ENCODE results near the gene PITPNC1.
"Not testable (repeated sequence)": the region's sequence is repeated elsewhere in the genome, so short reads cannot be mapped to it uniquely, and the experiment has no call there.

Gene PITPNC1

DNA sequence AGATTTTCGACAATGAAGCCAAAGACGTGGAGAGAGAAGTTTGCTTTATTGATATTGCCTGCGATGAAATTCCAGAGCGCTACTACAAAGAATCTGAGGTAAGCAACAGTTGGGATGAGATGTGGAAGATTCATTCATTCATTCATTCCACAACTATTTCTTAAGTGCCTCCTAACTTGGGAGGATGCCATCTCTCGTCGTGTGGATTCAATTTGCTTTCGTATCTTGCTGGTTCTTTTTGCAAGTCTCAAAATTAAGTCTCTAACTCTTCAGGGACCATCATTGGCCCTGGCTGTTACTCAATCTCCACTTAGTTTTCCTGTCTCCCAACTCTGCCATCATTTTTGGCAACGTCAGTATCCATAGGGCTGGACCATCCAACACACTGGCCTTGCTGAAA lies 255.1 kb downstream of the PITPNC1 start:
- H3K36me3 Mint-ChIP-seq = peaks cover 57% of the 10 kb centered on the region
- no peaks in the 10 kb centered on the region for H3K4me1 Mint-ChIP-seq
- ATAC-seq = no peak
- no peaks in the 10 kb centered on the region for H3K27me3 Mint-ChIP-seq
- H3K4me3 Mint-ChIP-seq = no peak overlapping the region
- peaks cover 5% of the 10 kb centered on the region for H3K9me3 Mint-ChIP-seq
- H3K27ac Mint-ChIP-seq = no peak overlapping the region

DNA sequence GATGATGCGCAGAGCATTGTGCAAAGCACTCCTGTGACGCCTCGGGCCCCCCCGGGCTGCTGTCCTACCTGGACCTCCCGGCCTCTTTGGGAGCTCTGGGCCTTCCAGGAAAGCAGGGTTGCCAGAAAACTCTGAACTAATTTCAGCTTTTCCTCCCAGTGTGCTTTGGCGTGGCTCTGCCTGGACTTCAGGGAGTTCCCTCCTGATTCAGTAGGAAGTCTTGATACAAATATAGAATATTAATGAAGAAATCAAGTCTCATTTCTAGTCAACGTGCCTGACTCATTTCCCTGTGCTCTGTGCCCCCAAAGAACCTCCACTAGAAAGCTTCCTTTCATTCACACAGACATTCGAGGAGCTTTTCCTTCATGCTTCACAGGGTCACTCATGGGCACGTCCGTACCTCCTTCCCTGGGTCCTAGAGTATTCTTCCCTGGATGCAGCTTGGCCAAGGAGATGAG lies 256.7 kb downstream of the PITPNC1 start:
- H3K27ac Mint-ChIP-seq = no peak overlapping the region
- H3K4me1 Mint-ChIP-seq = no peaks in the 10 kb centered on the region
- H3K4me3 Mint-ChIP-seq = no peak overlapping the region
- no peaks in the 10 kb centered on the region for H3K9me3 Mint-ChIP-seq
- no peaks in the 10 kb centered on the region for H3K27me3 Mint-ChIP-seq
- peaks cover 49% of the 10 kb centered on the region for H3K36me3 Mint-ChIP-seq
- ATAC-seq = no peak

DNA sequence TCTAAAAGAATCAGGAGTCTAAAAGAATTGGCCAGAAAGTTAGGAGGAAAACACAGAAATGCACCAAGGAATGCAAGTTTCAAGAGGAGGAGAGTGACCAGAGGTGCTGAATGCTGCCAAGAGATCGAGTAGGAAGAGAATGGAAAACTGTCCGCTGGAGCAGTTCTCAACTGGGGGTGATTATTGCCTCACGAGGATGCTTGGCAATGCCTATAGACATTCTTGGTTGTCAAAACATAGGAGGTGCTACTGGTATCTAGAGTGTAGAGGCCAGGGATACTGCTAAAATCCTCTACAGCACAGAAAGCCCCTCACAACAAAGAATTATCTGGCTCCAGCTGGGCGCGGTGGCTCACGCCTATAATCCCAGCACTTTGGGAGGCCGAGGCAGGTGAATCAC lies 258.6 kb downstream of the PITPNC1 start:
- H3K4me3 Mint-ChIP-seq = no peak overlapping the region
- no peak overlapping the region for H3K27ac Mint-ChIP-seq
- H3K36me3 Mint-ChIP-seq = peaks cover 46% of the 10 kb centered on the region
- no peaks in the 10 kb centered on the region for H3K9me3 Mint-ChIP-seq
- H3K4me1 Mint-ChIP-seq = no peaks in the 10 kb centered on the region
- no peaks in the 10 kb centered on the region for H3K27me3 Mint-ChIP-seq
- no peak for ATAC-seq

DNA sequence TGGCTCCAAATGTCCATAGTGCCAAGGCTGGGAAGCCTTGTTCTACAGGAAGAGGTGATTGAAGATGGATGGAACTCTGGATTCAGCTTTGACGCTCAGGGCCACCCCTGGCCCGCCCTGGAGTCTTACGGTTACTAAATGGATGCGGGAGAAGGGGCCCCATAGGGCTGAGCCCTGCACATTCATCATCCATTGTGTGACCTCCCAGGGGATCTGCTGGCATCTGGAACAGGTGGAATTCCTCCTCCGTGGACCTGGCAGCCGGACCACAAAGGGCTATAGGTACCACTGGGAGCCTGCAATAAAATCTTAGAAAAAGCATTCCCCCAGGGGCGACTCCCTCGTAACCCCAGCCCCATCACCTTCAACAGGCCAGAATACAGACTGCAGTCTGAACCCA lies 259.2 kb downstream of the PITPNC1 start:
- Mint-ChIP-seq H3K4me1 (no peaks in the 10 kb centered on the region), H3K4me3 (no peak overlapping the region), H3K27ac (no peak overlapping the region), H3K9me3 (no peaks in the 10 kb centered on the region), H3K27me3 (no peaks in the 10 kb centered on the region), H3K36me3 (peaks cover 46% of the 10 kb centered on the region)
- no peak for ATAC-seq

DNA sequence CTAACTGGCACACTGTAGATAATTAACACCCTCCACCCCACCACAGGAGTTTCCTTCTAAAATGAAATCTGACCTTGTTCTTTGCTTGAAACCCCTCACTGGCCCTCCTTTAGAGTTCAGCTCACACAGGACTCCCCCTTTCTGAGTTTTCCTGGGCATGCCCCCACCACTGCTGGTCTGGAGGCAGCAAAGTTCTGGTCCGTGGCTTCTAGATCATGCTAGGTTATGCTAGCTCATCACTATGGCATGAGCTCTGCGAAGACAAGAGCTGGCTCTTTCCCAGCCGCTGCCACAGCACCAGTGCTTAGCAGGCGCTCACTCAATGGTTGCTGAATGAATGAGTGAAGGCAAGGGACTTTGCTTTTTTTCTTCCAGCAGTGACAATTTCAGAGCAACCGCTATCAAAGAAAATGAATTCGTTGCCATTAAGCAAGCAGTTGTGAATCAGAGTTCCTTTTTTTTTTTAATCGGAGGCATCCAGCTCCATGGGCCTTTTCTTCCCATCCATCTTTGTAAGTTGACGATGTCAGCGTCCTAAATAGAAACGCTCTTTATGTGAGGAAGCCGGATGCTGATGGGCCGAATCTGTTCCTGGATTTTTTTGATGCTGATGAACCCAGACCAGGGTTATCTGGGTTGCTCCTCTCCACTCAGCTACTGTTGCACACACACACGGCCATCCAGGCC lies 259.9 kb downstream of the PITPNC1 start:
- H3K36me3 Mint-ChIP-seq = peaks cover 41% of the 10 kb centered on the region
- ATAC-seq = no peak
- H3K9me3 Mint-ChIP-seq = no peaks in the 10 kb centered on the region
- H3K27ac Mint-ChIP-seq = no peak overlapping the region
- no peaks in the 10 kb centered on the region for H3K4me1 Mint-ChIP-seq
- no peaks in the 10 kb centered on the region for H3K27me3 Mint-ChIP-seq
- no peak overlapping the region for H3K4me3 Mint-ChIP-seq

DNA sequence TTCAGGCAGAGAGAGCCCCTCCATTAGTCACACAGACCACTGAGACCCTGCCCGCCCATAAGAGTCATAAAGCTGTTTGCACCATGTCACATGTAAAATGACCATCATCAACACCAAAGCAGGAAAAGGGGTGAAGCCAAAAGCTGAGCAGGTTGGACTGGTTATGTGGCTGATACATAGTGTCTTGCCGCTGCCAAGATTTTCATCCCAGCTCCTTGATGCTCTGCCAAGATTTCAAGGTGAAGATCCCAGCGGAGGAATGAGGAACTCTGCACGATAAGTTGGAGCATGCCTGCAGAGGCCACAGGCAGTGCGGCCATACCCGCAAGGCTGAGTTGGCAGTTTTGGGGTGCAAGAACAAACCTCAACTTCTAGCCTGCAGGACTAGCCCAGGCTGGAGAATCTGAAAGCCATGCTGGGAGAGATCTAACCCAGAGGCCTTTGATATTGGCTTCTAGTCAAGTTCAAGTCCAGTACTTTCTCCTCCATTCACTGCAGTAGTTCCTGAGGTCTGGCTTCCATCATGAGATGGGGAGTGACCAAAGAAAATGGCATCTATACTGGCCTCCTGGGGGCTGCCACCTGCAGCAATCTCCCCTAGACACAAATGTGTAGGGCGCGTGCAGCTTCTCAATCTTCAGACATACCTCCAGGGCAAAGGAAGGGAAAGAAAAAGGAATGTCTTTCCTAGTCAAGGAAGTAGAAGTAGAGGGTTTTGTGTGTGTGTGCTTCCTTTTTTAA lies 261.0 kb downstream of the PITPNC1 start:
- no peak for ATAC-seq
- Mint-ChIP-seq H3K9me3 (no peaks in the 10 kb centered on the region), H3K4me1 (no peaks in the 10 kb centered on the region), H3K27me3 (no peaks in the 10 kb centered on the region), H3K36me3 (peaks cover 32% of the 10 kb centered on the region), H3K27ac (no peak overlapping the region), H3K4me3 (no peak overlapping the region)

DNA sequence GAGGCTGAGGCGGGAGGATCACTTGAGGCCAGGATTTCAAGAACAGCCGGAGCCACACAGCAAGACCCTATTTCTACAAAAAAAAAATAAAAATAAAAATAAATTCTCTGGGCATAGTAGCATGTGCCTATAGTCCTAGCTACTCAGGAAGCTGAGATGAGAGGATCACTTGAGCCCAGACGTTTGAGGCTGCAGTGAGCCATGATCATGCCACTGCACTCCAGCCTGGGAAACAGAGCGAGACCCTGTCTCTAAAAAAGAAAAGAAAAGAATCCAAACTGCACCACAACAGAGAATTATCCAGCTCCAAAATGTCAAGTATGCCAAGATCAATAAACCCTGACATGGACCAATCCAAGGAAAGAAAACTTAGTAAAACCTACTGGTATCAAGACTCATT lies 261.8 kb downstream of the PITPNC1 start:
- Mint-ChIP-seq H3K4me1 (no peaks in the 10 kb centered on the region), H3K27ac (no peak overlapping the region), H3K4me3 (no peak overlapping the region), H3K27me3 (no peaks in the 10 kb centered on the region), H3K36me3 (peaks cover 29% of the 10 kb centered on the region), H3K9me3 (no peaks in the 10 kb centered on the region)
- ATAC-seq = no peak

DNA sequence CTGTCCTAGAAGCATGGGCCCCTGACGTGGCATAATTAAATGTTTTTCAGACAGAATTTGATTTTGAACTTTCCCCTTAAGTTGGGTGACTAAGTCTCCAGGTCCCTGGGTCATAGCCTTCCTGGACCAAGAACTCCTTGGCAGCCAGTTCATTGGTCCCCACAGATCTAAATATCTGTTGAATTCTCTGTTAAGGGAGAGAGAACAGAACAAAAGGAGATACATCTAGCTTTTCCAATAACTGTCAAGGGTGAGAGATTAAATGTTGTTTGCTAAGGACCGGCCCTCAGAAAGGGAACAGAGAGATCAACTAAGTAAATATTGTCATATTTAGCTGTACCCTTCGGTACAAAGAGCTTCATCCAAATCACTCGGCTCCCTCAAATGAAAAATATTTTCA lies 262.5 kb downstream of the PITPNC1 start:
- Mint-ChIP-seq H3K9me3 (no peaks in the 10 kb centered on the region), H3K4me1 (no peaks in the 10 kb centered on the region), H3K27ac (no peak overlapping the region), H3K27me3 (no peaks in the 10 kb centered on the region), H3K36me3 (peaks cover 24% of the 10 kb centered on the region), H3K4me3 (no peak overlapping the region)
- ATAC-seq = no peak

DNA sequence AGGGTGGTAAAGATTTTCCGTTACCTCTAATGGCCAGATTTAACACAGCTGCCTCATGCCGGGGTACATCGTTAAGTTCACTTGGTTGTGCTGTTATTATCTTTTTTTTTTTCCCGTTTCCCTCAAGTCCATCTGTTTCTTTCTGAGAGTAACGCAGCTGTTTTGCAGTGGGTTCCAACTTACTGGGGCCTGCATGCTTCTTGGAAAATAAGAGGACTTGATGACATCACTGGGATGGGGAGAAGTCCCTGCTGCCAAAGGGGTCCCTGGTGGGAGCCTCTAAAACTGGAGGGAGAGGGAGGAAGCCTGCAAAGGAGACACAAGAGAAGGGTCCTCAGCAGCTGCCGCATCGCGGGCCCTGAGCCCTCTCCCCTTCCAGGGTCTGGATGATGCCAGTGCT lies 262.9 kb downstream of the PITPNC1 start:
- ATAC-seq = no peak
- Mint-ChIP-seq H3K4me3 (no peak overlapping the region), H3K36me3 (peaks cover 22% of the 10 kb centered on the region), H3K27ac (no peak overlapping the region), H3K4me1 (no peaks in the 10 kb centered on the region), H3K9me3 (no peaks in the 10 kb centered on the region), H3K27me3 (no peaks in the 10 kb centered on the region)

DNA sequence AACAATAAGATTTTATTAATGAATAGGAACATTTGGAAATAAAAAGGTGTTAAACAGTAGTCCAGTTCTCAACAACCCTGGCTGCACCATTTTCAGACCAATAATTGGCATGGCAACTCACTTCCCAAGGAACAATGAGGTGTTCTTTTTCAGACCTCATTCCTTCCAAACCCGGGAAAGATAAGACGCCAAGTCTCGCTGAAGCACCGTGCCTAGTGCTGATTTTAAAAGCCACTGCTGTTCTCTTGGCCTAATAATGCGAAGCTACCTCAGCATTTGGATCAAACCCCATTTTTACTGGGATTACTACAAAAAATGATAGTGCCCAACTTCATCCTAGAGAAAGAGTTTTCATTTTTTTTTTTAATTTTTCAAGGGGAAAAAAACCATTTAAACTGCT lies 265.4 kb downstream of the PITPNC1 start:
- Mint-ChIP-seq H3K4me3 (no peak overlapping the region), H3K27ac (no peak overlapping the region), H3K9me3 (no peaks in the 10 kb centered on the region), H3K4me1 (no peaks in the 10 kb centered on the region), H3K27me3 (no peaks in the 10 kb centered on the region), H3K36me3 (peaks cover 7% of the 10 kb centered on the region)
- no peak for ATAC-seq

DNA sequence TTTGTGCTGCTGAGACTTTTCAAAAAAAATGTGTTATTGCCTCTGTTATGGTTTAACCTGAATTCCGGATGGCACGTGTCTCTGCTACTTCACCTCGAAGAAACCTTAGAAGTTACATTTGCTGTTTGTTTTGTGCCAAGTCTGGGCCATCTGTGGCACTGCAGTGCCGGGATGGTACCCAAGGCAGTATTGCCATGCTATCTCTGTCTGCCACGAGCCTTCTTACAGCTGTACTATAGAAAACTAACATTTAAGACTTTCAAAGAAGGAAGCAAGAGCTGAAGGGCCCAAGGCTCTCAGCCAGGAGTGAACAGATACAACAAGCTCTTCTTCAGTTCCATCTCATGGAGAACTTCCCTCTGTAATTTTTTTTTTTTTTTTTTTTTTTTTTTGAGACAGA lies 267.0 kb downstream of the PITPNC1 start:
- Mint-ChIP-seq H3K27me3 (no peaks in the 10 kb centered on the region), H3K4me3 (no peak overlapping the region), H3K27ac (no peak overlapping the region), H3K36me3 (peaks cover 4% of the 10 kb centered on the region), H3K4me1 (no peaks in the 10 kb centered on the region), H3K9me3 (no peaks in the 10 kb centered on the region)
- peak; percentile 9 for ATAC-seq

DNA sequence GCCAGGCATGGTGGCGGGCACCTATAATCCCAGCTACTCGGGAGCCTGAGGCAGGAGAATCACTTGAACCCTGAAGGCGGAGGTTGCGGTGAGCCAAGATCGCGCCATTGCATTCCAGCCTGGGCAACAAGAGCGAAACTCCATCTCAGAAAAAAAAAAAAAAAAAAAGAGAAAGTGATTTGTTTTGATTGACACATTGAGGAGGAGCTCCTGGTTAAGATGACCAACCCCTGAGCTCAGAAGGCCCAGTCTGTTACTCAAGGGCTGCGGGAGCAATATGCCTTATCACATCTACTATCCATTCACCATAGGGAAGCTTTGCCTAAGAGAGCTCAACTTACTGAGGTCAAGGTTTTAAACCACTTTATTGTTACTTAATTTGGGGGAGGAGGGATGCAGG lies 268.1 kb downstream of the PITPNC1 start:
- H3K27me3 Mint-ChIP-seq, H3K4me3 Mint-ChIP-seq, H3K36me3 Mint-ChIP-seq, H3K9me3 Mint-ChIP-seq, H3K27ac Mint-ChIP-seq, H3K4me1 Mint-ChIP-seq, ATAC-seq: not testable (repeated sequence)

DNA sequence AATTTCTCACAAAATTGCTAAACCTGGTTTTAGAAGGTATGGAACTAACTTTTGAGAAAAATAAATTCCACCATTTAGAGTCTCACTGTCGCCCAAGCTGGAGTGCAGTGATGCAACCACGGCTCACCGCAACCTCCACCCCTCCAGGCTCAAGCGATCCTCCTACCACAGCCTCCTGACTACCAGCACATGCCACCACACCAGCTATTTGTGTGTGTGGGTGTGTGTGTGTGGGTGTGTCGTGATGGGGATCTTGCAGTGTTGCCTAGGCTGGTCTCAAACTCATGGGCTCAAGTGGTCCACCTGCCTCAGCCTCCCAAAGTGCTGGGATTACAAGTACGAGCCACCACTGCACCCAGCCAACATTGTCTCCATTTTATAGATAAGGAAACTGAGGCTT lies 269.4 kb downstream of the PITPNC1 start:
- H3K36me3 Mint-ChIP-seq = peaks cover 4% of the 10 kb centered on the region
- peaks cover 16% of the 10 kb centered on the region for H3K4me1 Mint-ChIP-seq
- no peak overlapping the region for H3K27ac Mint-ChIP-seq
- ATAC-seq = no peak
- no peak overlapping the region for H3K4me3 Mint-ChIP-seq
- H3K9me3 Mint-ChIP-seq = no peaks in the 10 kb centered on the region
- H3K27me3 Mint-ChIP-seq = no peaks in the 10 kb centered on the region

DNA sequence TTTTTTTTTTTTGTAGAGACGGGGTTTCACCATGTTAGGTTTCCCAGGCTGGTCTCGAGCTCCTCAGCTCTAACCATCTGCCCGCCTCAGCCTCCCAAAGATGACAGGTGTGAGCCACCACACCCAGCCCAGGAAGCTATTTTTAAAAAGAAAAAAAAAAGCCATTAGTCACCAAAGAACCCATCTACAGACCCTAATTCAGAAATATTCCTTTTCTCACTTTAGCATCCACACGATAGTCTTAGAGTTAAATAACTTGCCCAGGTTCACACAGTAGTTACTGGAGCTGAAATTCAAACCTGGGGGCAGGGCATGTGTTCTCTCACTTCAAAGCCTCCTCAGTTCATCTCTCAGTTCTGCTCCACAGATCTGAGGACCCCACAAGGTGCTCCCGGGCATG lies 270.4 kb downstream of the PITPNC1 start:
- H3K4me1 Mint-ChIP-seq = peaks cover 19% of the 10 kb centered on the region
- H3K4me3 Mint-ChIP-seq = no peak overlapping the region
- H3K27ac Mint-ChIP-seq = no peak overlapping the region
- H3K36me3 Mint-ChIP-seq = peaks cover 9% of the 10 kb centered on the region
- ATAC-seq = no peak
- H3K27me3 Mint-ChIP-seq = no peaks in the 10 kb centered on the region
- no peaks in the 10 kb centered on the region for H3K9me3 Mint-ChIP-seq

DNA sequence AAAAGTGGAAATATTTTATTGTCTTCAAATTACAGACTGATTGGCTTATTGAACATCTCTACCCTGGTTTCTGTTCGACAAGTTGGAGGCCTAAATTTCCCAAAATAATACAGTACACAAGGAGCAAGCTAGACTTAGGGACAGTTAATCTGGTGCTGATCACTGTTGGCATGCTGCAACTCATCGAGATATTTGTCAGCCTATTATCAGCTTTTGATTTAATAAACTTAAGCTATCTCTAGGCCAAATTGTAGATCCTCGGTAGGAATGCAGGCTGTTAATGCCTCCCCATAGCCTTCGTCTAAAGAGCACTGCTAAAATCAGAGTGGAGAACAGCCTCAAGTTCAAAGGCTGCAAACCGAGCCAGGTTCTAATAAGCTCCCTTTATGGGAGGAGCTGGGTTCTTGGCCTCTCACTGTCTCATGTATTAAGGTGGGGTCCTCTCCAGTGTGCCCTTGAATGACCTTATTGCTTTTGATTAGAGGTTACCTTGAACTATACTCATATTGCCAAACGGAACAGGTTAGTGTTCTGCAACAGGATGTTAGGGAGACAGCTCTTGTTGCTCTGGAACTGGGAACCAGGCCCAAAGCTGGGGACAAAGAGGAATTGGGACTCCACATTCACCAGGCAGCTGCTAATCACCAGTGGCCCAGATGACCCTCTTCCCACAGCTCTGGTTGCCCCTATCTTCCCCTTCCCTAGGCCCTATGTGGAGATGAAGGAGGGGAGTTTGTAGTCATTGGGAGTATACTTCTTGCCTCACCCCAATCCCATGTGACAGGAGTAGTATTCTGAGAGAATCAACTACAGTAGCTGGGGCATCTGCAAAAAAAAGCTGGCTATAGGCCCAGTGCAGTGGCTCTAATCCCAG lies 271.2 kb downstream of the PITPNC1 start:
- Mint-ChIP-seq H3K4me1 (peaks cover 19% of the 10 kb centered on the region), H3K27ac (no peak overlapping the region), H3K27me3 (no peaks in the 10 kb centered on the region), H3K9me3 (no peaks in the 10 kb centered on the region), H3K36me3 (peaks cover 13% of the 10 kb centered on the region), H3K4me3 (no peak overlapping the region)
- no peak for ATAC-seq

Measured in stimulated activated memory B cell treated with anti-CD40 and anti-IgM and Interleukin-4, amounts not matched to agents 10 μg/mL and 1 μg/mL and 100 μg/mL, for 72 hours (primary cell).